IPS-20b (cell line): ENCODE data around the gene TAOK1.

Source experiments
- H3K27ac ChIP-seq: one replicate; pipeline ENCODE4 v1.5.1; 2013; ENCODE audit warnings: low read length
- H3K27me3 ChIP-seq: 2 replicates; pipeline ENCODE4 v1.6.1; 2013; ENCODE audit warnings: mild to moderate bottlenecking, low read length, inconsistent platforms; ENCODE audit not compliant: insufficient read depth
- H3K36me3 ChIP-seq: 2 replicates; pipeline ENCODE4 v1.6.1; 2013; ENCODE audit warnings: low read depth, mild to moderate bottlenecking, inconsistent platforms, low read length, moderate library complexity; ENCODE audit not compliant: insufficient read depth
- H3K4me1 ChIP-seq: 2 replicates; pipeline ENCODE4 v1.6.1; 2013; ENCODE audit warnings: mild to moderate bottlenecking, control low read depth, inconsistent platforms, low read length, moderate library complexity; ENCODE audit not compliant: insufficient read depth
- H3K4me3 ChIP-seq: 2 replicates; pipeline ENCODE4 v1.5.1; 2013; ENCODE audit warnings: mild to moderate bottlenecking, low read length, inconsistent platforms
- H3K9ac ChIP-seq: 2 replicates; pipeline ENCODE4 v1.6.1; 2013; ENCODE audit warnings: low read depth, mild to moderate bottlenecking, inconsistent platforms, low read length, moderate library complexity
- H3K9me3 ChIP-seq: 2 replicates; pipeline ENCODE4 v1.6.1; 2013; ENCODE audit warnings: mild to moderate bottlenecking, low read depth, low read length, inconsistent platforms; ENCODE audit not compliant: insufficient read depth

The TAOK1 gene

DNA sequence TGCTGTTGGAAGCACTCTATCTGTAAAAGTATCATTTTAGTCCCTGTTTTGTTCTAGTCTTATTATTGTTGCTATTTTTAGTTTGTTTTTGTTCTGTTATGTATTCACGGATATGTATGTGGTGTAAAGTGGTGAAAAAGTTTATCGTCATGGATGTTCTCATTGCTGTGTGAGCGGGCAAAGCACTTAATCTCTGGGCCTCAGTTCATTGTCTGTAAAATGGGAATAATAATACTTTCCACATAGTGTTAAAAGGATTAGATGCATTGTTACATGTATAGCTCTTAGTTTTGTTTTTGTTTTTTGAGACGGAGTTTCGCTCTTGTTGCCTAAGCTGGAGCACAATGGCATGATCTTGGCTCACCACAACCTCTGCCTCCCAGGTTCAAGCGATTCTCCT is 19.8 kb downstream of the TAOK1 start:
- no peak overlapping the region for H3K4me3 ChIP-seq

DNA sequence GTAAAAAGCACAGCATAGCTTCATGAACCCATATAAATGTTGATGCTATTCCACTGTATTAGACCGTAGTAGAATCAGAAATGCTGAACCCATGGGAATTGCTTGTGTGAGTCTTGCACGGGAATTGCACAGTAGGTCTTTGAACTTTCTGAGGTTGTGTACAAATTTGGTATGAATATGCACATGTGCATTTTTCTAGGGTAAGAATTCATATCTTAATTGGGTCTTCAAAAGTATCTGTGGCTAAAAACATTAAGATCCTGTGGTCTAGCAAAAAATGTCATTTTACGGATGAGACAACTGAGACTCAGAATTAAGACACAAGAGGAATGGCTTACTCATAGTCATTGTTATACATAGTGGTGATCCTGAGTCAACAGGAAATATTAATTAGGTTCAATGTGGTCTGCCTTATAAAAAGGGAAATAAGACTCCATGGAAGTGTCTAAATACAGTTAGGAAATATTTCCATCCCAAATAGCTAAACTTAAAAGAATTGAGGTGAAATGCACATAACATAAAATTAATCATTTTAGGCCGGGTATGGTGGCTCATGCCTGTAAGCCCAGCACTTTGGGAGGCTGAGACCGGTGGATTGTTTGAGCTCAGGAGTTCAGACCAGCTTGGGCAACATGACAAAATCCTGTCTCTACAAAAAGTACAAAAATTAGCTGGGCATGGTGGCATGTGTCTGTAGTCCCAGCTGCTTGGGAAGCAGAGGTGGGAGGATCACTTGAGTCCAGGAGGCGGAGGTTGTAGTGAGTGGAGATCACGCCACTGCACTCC is 22.8 kb downstream of the TAOK1 start:
- H3K27ac ChIP-seq: no peak overlapping the region
- H3K27me3 ChIP-seq: no peaks in the 10 kb centered on the region
- no peaks in the 10 kb centered on the region for H3K9me3 ChIP-seq
- no peak overlapping the region for H3K9ac ChIP-seq
- H3K36me3 ChIP-seq: 0 out of 2 replicates have a peak, but pooled peaks cover 3% of the 10 kb centered on the region
- H3K4me3 ChIP-seq: no peak overlapping the region
- H3K4me1 ChIP-seq: no peaks in the 10 kb centered on the region

More for the DNA sequence above, 19.8 kb downstream of the TAOK1 start:
- Histone ChIP-seq H3K9me3 (no peaks in the 10 kb centered on the region), H3K27ac (no peak overlapping the region), H3K27me3 (no peaks in the 10 kb centered on the region), H3K36me3 (0 out of 2 replicates have a peak, but pooled peaks cover 3% of the 10 kb centered on the region), H3K9ac (no peak overlapping the region), H3K4me1 (no peaks in the 10 kb centered on the region)

DNA sequence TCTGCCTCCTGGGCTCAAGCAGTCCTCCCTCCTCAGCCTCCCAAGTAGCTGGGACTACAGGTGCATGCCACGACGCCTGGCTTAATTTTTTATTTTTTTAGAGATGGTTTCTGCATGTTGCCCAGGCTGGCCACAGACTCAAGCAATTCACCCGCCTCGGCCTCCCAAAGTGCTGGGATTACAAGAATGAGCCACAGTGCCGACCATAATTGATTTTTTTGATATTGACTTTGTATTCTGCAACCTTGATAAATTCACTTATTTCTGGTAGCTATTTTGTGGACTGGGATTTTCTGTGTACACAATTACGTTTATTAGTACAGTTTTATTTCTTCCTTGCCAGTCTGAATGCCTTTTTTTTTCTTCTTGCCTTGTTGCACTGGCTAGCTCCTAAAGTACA is 30.0 kb downstream of the TAOK1 start:
- Histone ChIP-seq H3K9me3 (no peaks in the 10 kb centered on the region), H3K36me3 (0 out of 2 replicates have a peak, but pooled peaks cover 15% of the 10 kb centered on the region)

DNA sequence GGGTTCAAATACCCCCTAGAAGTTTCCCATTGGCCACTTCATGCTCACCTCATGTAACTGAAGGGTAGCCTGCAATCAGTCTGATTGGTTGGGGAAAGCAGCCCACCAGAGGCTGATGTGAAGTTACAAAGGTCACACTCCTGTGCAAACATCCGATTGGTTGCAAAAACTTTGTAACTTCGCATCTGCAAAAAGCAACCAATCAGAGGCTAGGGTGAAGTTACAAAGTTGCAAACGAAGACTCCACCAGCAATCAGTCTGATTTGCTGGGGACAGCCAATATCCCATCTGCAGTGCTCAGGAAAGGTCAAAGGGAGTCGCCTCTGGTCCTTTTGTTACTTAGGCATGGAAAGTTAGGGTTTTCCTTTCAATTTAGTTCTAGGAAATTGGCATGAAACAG is 40.1 kb downstream of the TAOK1 start:
- Histone ChIP-seq H3K36me3 (no peaks in the 10 kb centered on the region), H3K9ac (no peak overlapping the region), H3K27me3 (no peaks in the 10 kb centered on the region), H3K27ac (no peak overlapping the region), H3K4me3 (no peak overlapping the region), H3K9me3 (no peaks in the 10 kb centered on the region), H3K4me1 (0 out of 2 replicates have a peak, but pooled peaks cover 9% of the 10 kb centered on the region)

More for the DNA sequence above, 30.0 kb downstream of the TAOK1 start:
- Histone ChIP-seq H3K4me1 (no peaks in the 10 kb centered on the region), H3K27ac (no peak overlapping the region), H3K4me3 (no peak overlapping the region), H3K27me3 (no peaks in the 10 kb centered on the region), H3K9ac (no peak overlapping the region)

DNA sequence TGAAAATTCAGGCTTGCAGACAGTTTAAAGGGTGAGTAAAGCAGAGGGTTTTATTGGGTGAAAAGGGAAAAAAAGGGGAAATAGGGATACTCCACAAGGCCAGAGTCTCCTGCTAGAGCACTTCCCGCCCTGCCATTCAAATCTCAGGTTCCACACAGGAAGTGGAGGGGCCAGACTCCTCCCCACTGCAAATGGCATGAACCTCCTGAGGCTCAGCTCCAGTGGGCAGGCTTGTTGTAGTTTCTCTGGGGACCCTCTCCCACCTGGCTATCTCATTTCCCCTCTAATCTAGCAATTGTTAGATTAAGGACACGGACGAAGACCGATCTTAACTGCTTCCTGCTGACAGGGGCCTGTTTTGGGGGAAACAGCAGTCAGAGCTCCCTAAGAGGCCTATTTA is 43.4 kb downstream of the TAOK1 start:
- Histone ChIP-seq H3K4me1 (0 out of 2 replicates have a peak, but pooled peaks cover 9% of the 10 kb centered on the region), H3K36me3 (no peaks in the 10 kb centered on the region), H3K27ac (no peak overlapping the region), H3K9me3 (no peaks in the 10 kb centered on the region), H3K4me3 (no peak overlapping the region), H3K27me3 (no peaks in the 10 kb centered on the region), H3K9ac (no peak overlapping the region)

DNA sequence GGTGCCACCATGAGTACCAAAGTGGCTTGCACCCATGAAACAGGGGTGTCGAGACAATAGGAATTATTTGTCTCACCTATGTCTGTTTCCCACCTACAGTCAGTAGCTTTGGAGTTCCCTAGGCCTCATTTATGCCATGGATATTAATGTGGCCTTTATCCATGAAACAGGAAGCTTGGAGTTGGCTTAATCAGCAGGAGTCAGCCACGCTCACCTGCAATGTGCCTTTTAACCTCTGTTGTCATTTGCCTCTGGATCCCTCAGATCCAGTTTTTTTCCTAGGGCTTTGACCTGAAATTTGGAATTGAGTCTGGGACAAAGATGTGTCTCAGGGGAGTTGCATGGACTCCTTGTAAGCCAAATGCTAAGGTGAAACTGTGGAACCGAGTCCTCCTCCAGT is 44.4 kb downstream of the TAOK1 start:
- H3K27ac ChIP-seq: no peak overlapping the region
- H3K9me3 ChIP-seq: no peaks in the 10 kb centered on the region
- H3K9ac ChIP-seq: no peak overlapping the region
- H3K36me3 ChIP-seq: no peaks in the 10 kb centered on the region
- H3K4me1 ChIP-seq: 0 out of 2 replicates have a peak, but pooled peaks cover 9% of the 10 kb centered on the region
- no peaks in the 10 kb centered on the region for H3K27me3 ChIP-seq
- no peak overlapping the region for H3K4me3 ChIP-seq

DNA sequence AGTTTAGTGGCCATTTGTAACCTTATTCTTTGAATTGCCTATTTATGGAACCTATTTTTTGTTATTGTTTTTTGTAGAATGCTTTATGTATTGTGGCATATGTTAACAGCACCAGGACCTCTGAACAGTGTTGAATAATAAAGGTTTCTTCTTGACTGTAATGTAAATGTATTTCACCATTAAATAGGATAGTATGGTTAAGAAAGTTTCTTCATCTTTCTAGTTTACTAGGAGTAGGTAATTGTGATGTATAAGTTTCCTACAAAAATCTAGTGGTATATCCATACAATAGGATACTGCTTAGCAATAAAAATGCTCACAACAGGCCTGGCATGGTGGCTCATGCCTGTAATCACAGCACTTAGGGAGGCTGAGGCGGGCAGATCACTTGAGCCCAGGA is 52.3 kb downstream of the TAOK1 start:
- Histone ChIP-seq H3K27ac (no peak overlapping the region), H3K27me3 (no peaks in the 10 kb centered on the region), H3K9me3 (no peaks in the 10 kb centered on the region), H3K4me3 (no peak overlapping the region), H3K36me3 (no peaks in the 10 kb centered on the region; the same call in 1 of the 2 replicates), H3K4me1 (no peaks in the 10 kb centered on the region), H3K9ac (no peak overlapping the region)

DNA sequence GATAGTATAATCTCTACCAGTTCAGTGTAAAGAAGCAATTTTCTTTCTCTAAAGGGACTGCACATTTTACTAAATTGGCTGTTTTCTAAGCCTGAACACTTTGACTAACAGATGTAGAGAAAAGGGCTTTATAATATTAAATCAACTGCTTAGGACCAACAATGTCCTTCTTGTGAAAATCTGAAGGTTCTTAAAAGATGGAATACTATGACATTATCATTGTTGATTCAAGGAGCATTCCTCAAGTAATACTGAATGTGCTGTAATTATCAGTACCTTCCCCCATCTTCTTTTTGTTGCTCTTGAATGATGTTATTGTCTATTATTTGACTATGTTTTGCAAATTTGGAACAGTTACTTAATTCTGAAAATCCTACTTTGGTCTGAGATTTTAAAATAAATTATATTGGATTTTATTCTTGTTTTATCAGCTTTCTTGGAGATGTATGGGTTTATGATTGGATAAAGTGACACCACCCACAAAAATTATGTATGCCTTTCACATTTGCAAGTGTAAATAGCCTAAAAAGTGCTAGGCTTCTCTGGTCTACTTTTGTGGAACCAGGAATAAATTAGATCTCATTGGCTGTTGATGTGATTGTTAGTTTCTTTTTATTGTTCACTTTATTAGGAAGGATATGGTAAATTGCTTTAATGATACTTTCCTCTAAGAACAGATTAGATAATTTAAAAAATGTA is 53.0 kb downstream of the TAOK1 start:
- H3K4me1 ChIP-seq: no peaks in the 10 kb centered on the region
- H3K27ac ChIP-seq: no peak overlapping the region
- H3K9me3 ChIP-seq: no peaks in the 10 kb centered on the region
- no peaks in the 10 kb centered on the region for H3K27me3 ChIP-seq
- no peak overlapping the region for H3K4me3 ChIP-seq
- H3K9ac ChIP-seq: no peak overlapping the region
- H3K36me3 ChIP-seq: no peaks in the 10 kb centered on the region; the same call in 1 of the 2 replicates

DNA sequence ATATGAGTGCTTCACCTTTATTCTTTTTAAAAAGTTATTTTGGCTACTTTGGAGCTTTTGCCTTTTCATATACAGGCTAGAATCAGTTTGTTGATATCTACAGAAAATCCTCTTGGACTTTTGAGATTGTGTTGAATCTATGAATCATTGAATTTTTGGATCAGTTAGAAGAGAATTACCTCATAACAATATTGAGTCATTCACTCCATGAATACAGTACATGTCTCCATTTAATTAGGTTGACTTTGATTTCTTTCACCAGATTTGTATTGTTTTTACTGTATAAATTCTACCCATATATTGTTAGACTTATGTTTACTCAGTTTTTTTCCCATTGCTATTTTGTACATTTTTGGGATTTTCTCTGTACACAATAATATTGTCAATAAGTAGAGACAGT is 54.4 kb downstream of the TAOK1 start:
- Histone ChIP-seq H3K27ac (no peak overlapping the region), H3K4me1 (no peaks in the 10 kb centered on the region)

DNA sequence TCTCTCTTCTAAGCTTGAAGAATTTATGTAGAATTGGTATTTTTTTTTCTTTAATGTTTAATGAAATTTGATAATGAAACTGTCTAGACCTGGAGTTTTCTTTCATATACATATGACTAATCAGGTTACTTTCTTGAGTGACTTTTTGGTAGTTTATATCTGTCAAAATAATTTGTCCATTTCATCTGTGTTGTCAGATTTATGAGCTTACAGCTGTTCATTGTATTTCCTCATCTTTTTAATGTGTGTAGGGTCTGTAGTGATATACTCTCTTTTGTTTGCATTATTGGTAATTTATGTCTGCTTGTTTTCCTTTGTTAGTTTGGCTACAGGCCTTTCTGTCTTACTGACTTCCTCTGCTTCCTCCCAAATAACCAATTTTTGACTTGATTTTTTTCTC is 55.7 kb downstream of the TAOK1 start:
- Histone ChIP-seq H3K9ac (no peak overlapping the region), H3K27ac (no peak overlapping the region), H3K9me3 (no peaks in the 10 kb centered on the region), H3K4me1 (no peaks in the 10 kb centered on the region), H3K4me3 (no peak overlapping the region), H3K36me3 (no peaks in the 10 kb centered on the region; the same call in 1 of the 2 replicates), H3K27me3 (no peaks in the 10 kb centered on the region)

More for the DNA sequence above, 54.4 kb downstream of the TAOK1 start:
- Histone ChIP-seq H3K9ac (no peak overlapping the region), H3K36me3 (no peaks in the 10 kb centered on the region; the same call in 1 of the 2 replicates), H3K9me3 (no peaks in the 10 kb centered on the region), H3K27me3 (no peaks in the 10 kb centered on the region), H3K4me3 (no peak overlapping the region)

DNA sequence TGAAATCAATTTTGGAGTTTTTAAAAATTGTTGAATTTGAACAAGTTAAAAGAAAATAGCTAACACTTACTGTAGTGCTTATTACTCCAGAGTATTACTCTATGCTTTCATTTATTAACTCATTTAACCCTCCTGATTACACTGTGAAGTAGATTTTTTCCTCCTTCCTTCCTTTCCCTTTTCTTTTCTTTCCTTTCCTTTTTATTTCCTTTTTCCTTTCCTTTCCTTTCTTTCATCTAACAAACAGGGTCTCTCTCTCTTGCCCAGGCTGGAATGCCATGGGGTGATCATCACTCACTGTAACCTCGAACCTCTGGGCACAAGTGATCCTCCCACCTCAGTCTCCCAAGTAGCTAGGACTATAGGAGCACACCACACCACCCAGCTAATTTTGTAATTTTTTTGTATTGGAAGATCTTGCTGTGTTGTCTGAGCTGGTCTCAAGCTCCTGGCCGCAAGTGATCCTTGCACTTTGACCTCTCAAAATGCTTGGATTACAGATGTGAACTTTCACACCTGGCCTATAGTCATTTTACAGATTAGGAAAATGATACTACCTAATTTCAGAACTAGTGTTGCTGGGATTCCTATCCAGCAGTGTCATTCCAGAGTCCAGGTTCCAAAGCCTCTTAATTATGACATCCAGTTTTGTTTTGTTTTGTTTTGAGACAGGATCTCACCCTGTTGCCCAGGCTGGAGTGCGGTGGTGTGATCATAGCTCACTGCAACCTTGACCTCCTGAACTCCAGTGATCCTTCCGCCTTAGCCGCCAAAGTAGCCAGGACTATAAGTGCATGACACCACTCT is 59.9 kb downstream of the TAOK1 start:
- H3K4me3 ChIP-seq: no peak overlapping the region
- H3K9me3 ChIP-seq: peaks cover 4% of the 10 kb centered on the region
- H3K9ac ChIP-seq: no peak overlapping the region
- peaks cover 40% of the 10 kb centered on the region for H3K36me3 ChIP-seq
- H3K27me3 ChIP-seq: no peaks in the 10 kb centered on the region
- H3K27ac ChIP-seq: no peak overlapping the region
- H3K4me1 ChIP-seq: no peaks in the 10 kb centered on the region
